Mesenchymal stem cell (in vitro differentiated cells and primary cell): ENCODE results near the gene SEMA3A.
A peak's percentile ranks its signal among the peaks of the same experiment; 100 is the strongest.
"Not testable (repeated sequence)": the region's sequence is repeated elsewhere in the genome, so short reads cannot be mapped to it uniquely, and the experiment has no call there.

ENCODE experiments used
- DNase-seq: peaks from one replicate; pipeline ENCODE4 v3.0.0-alpha.2; 2013
- H2AFZ ChIP-seq: one replicate; pipeline ENCODE4 v1.6.1; 2013; ENCODE audit warnings: low read depth, mild to moderate bottlenecking, control low read depth, inconsistent platforms, low read length, moderate library complexity
- H2AK5ac ChIP-seq: 2 replicates; pipeline ENCODE4 v1.6.1; 2013; ENCODE audit warnings: low read length, moderate library complexity, mild to moderate bottlenecking, inconsistent platforms; ENCODE audit not compliant: severe bottlenecking
- H2BK120ac ChIP-seq: one replicate; pipeline ENCODE4 v1.6.1; 2013; ENCODE audit warnings: low read depth, mild to moderate bottlenecking, inconsistent platforms, low read length, moderate library complexity
- H2BK12ac ChIP-seq, 2 experiments: one replicate each; pipeline ENCODE4 v1.6.1; 2013; ENCODE audit warnings: inconsistent platforms in 2 of 2, low read length in 2 of 2, mild to moderate bottlenecking in 2 of 2, moderate library complexity in 2 of 2, control low read depth in 1 of 2
- H2BK15ac ChIP-seq: one replicate; pipeline ENCODE4 v1.6.1; 2013; ENCODE audit warnings: mild to moderate bottlenecking, low read depth, inconsistent platforms; ENCODE audit not compliant: poor library complexity, severe bottlenecking
- H2BK5ac ChIP-seq: 2 replicates; pipeline ENCODE4 v1.6.1; 2013; ENCODE audit warnings: low read depth, mild to moderate bottlenecking, low read length, control low read depth, inconsistent platforms; ENCODE audit not compliant: poor library complexity, severe bottlenecking
- H3K14ac ChIP-seq, 2 experiments: one replicate each; pipeline ENCODE4 v1.6.1; 2013; ENCODE audit warnings: inconsistent platforms in 2 of 2, low read length in 2 of 2, control low read depth in 1 of 2, mild to moderate bottlenecking in 1 of 2, moderate library complexity in 1 of 2
- H3K18ac ChIP-seq, 2 experiments: one replicate each; pipeline ENCODE4 v1.6.1; 2013; ENCODE audit warnings: inconsistent platforms in 2 of 2, low read length in 2 of 2, control low read depth in 1 of 2, low read depth in 1 of 2, mild to moderate bottlenecking in 1 of 2
- H3K23ac ChIP-seq, 2 experiments: one replicate each; pipeline ENCODE4 v1.6.1; 2013; ENCODE audit warnings: inconsistent platforms in 2 of 2, low read length in 2 of 2, mild to moderate bottlenecking in 2 of 2, moderate library complexity in 2 of 2, control low read depth in 1 of 2
- H3K27ac ChIP-seq: 2 replicates; pipeline ENCODE4 v1.5.1; 2013; ENCODE audit warnings: mild to moderate bottlenecking, moderate library complexity, low read length, control low read depth, inconsistent platforms; ENCODE audit not compliant: poor library complexity, severe bottlenecking
- H3K27me3 ChIP-seq, 2 experiments: 2 replicates each; pipeline versions ENCODE4 v1.6.1 to v1.7.0; 2013; ENCODE audit warnings: low read length in 2 of 2, mild to moderate bottlenecking in 2 of 2, moderate library complexity in 2 of 2, control low read depth in 1 of 2, inconsistent platforms in 1 of 2; ENCODE audit not compliant: control insufficient read depth in 1 of 2, insufficient read depth in 1 of 2
- H3K36me3 ChIP-seq, 2 experiments: 2 replicates each; pipeline versions ENCODE4 v1.6.1 to v1.7.0; 2013; ENCODE audit warnings: low read length in 2 of 2, control low read depth in 1 of 2, inconsistent platforms in 1 of 2, low read depth in 1 of 2, mild to moderate bottlenecking in 1 of 2; ENCODE audit not compliant: insufficient read depth in 2 of 2, control insufficient read depth in 1 of 2
- H3K4ac ChIP-seq, 2 experiments: one replicate each; pipeline ENCODE4 v1.6.1; 2013; ENCODE audit warnings: inconsistent platforms in 2 of 2, low read length in 2 of 2, mild to moderate bottlenecking in 2 of 2, moderate library complexity in 2 of 2, control low read depth in 1 of 2, low read depth in 1 of 2
- H3K4me1 ChIP-seq: 2 replicates; pipeline ENCODE4 v1.6.1; 2013; ENCODE audit warnings: low read depth, low read length, control low read depth; ENCODE audit not compliant: control insufficient read depth, insufficient read depth
- H3K4me2 ChIP-seq: 2 replicates; pipeline ENCODE4 v1.6.1; 2013; ENCODE audit warnings: low read length, mild to moderate bottlenecking, inconsistent platforms; ENCODE audit not compliant: poor library complexity, severe bottlenecking
- H3K4me3 ChIP-seq, 2 experiments: 2 replicates each; pipeline versions ENCODE4 v1.5.1 to v1.7.0; 2013; ENCODE audit warnings: low read length in 2 of 2, mild to moderate bottlenecking in 2 of 2, control low read depth in 1 of 2, low read depth in 1 of 2; ENCODE audit not compliant: insufficient read depth in 1 of 2
- H3K79me1 ChIP-seq: replicated peaks from 2 replicates; pipeline ENCODE4 v1.6.1; 2013; ENCODE audit warnings: mild to moderate bottlenecking, control low read depth, low read length, inconsistent platforms; ENCODE audit not compliant: poor library complexity, severe bottlenecking
- H3K9ac ChIP-seq: 2 replicates; pipeline ENCODE4 v1.7.0; 2013; ENCODE audit warnings: mild to moderate bottlenecking, low read length, moderate library complexity
- H3K9me3 ChIP-seq: 2 replicates; pipeline ENCODE4 v1.7.0; 2013; ENCODE audit warnings: mild to moderate bottlenecking, low read length; ENCODE audit not compliant: control insufficient read depth
- H4K8ac ChIP-seq: one replicate; pipeline ENCODE4 v1.6.1; 2013; ENCODE audit warnings: inconsistent platforms, mild to moderate bottlenecking, low read length, moderate library complexity
- H4K91ac ChIP-seq: one replicate; pipeline ENCODE4 v1.6.1; 2013; ENCODE audit warnings: mild to moderate bottlenecking, low read length, inconsistent platforms
- WGBS: methylation state at CpG from one replicate; pipeline ENCODE4 v1.1.7; 2013; ENCODE audit warnings: mixed read lengths; 5-methylcytosine and 5-hydroxymethylcytosine counted together

Gene SEMA3A

GRCh38 chr7:84058311-84059076 is 136.1 kb downstream of the SEMA3A start:
- Histone ChIP-seq H3K36me3 (no peaks in the 10 kb centered on the region), H3K4me3 (no peak overlapping the region), H3K18ac (no peak overlapping the region), H4K8ac (no peak overlapping the region), H3K14ac (no peak overlapping the region), H2BK12ac (no peak overlapping the region), H3K27ac (peak overlapping the region; percentile 91), H2BK5ac (no peak overlapping the region), H3K23ac (no peak overlapping the region), H4K91ac (no peak overlapping the region), H3K27me3 (no peaks in the 10 kb centered on the region), H3K9ac (peak overlapping the region; percentile 17), H2AK5ac (no peak overlapping the region), H2AFZ (no peak overlapping the region), H3K4me2 (no peak overlapping the region), H2BK120ac (no peak overlapping the region), H3K9me3 (no peaks in the 10 kb centered on the region), H3K4ac (no peak overlapping the region), H3K4me1 (no peaks in the 10 kb centered on the region), H2BK15ac (no peak overlapping the region), H3K79me1 (no peaks in the 10 kb centered on the region)
- DNase-seq = peak; percentile 23
- 78% methylated on average over 2 of the region's 6 CpGs for WGBS

- Histone ChIP-seq H3K9ac (no peak overlapping the region), H2BK5ac (no peak overlapping the region), H4K91ac (no peak overlapping the region), H3K4me1 (no peaks in the 10 kb centered on the region), H3K4me3 (no peak overlapping the region), H4K8ac (no peak overlapping the region), H3K4ac (no peak overlapping the region), H2BK12ac (no peak overlapping the region), H2AFZ (no peak overlapping the region), H3K9me3 (no peaks in the 10 kb centered on the region), H2AK5ac (no peak overlapping the region), H3K4me2 (no peak overlapping the region), H3K36me3 (no peaks in the 10 kb centered on the region), H3K18ac (no peak overlapping the region), H3K14ac (no peak overlapping the region), H2BK120ac (no peak overlapping the region), H3K27ac (peak overlapping the region; percentile 81), H3K79me1 (no peaks in the 10 kb centered on the region), H2BK15ac (no peak overlapping the region), H3K23ac (no peak overlapping the region), H3K27me3 (no peaks in the 10 kb centered on the region)
- no peak for DNase-seq
- WGBS = no CpG with 5 or more reads among the region's 2 CpGs
Measured at GRCh38 chr7:84057576-84057975, 137.0 kb downstream of the SEMA3A start.

- no peak for DNase-seq
Measured at GRCh38 chr7:84055904-84056605, 138.5 kb downstream of the SEMA3A start.

GRCh38 chr7:84055199-84055598 is 139.4 kb downstream of the SEMA3A start:
- H3K4me2 ChIP-seq, H4K91ac ChIP-seq, H3K4me3 ChIP-seq, H2BK5ac ChIP-seq, H3K4me1 ChIP-seq, H3K9me3 ChIP-seq, H2AFZ ChIP-seq, H2BK15ac ChIP-seq, H3K9ac ChIP-seq, H3K18ac ChIP-seq, H3K27ac ChIP-seq, H3K27me3 ChIP-seq, H2BK120ac ChIP-seq, DNase-seq, H3K36me3 ChIP-seq, H2AK5ac ChIP-seq, H3K14ac ChIP-seq, H4K8ac ChIP-seq, H3K23ac ChIP-seq, H3K79me1 ChIP-seq, H2BK12ac ChIP-seq, H3K4ac ChIP-seq: not testable (repeated sequence)
- WGBS = 81% methylated on average over 23 of the region's 23 CpGs

More at GRCh38 chr7:84055904-84056605, 138.5 kb downstream of the SEMA3A start:
- Histone ChIP-seq H3K4me3 (no peak overlapping the region), H3K4ac (no peak overlapping the region), H4K91ac (no peak overlapping the region), H2BK5ac (no peak overlapping the region), H2BK12ac (no peak overlapping the region), H3K4me1 (no peaks in the 10 kb centered on the region), H3K27me3 (no peaks in the 10 kb centered on the region), H3K36me3 (no peaks in the 10 kb centered on the region), H3K9me3 (no peaks in the 10 kb centered on the region), H4K8ac (no peak overlapping the region), H3K14ac (no peak overlapping the region), H2AFZ (no peak overlapping the region), H3K27ac (no peak overlapping the region), H3K18ac (no peak overlapping the region), H3K79me1 (no peaks in the 10 kb centered on the region), H2BK120ac (no peak overlapping the region), H3K4me2 (no peak overlapping the region), H3K9ac (no peak overlapping the region), H3K23ac (no peak overlapping the region), H2BK15ac (no peak overlapping the region), H2AK5ac (no peak overlapping the region)
- 100% methylated on average over 1 of the region's 2 CpGs for WGBS
